GM19395 (cell line): ENCODE measurements around the gene GIMAP8.

Experiments used
- ATAC-seq: cut with Tn5 transposase; IDR thresholded peaks from one replicate; pipeline ENCODE4 v1.9.1; 2021; ENCODE audit warnings: mild to moderate bottlenecking, moderate library complexity; ENCODE audit not compliant: unreplicated experiment

GIMAP8 gene

GRCh38 chr7:150410680-150411346 lies 39.6 kb upstream of the GIMAP8 start:
- ATAC-seq: no peak

DNA sequence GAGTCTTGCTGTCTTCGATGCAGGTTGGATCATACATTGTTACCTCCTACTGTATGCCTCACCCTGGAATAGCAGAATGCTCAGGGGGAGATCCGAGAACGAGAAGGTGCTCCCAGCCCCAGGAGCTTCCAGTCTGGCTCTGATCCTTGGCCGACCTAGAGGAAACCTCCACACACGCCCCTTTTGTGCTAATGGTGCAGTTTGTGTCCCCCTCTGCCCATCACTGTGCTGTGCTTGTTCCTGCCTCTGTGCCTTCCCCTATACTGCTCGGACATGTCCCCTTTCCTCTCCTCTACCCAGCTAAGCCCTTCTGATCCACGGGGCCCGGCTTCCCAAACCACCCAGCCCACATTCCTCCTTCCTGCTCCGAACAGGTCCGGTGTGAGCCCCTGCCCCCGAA lies 38.8 kb upstream of the GIMAP8 start:
- no peak for ATAC-seq

DNA sequence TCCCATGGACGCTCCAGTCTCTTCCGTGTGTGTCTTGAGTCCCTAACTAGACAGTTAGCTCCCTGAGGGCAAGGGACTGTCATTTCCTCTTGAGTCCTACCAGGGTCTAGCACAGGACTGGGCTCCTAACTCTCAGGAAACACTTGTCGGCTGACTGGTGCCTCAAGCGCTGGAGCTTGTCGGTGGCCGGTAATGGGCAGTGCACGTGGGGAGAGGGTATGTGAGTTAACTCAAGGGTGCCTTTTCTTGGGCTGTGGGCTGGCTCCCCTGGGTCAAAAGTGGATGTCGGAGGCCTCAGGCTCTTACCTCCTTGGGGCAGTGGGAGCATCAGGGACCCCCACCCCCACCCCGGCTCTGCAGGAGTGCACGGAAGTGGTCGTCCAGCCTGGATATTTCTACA lies 38.4 kb upstream of the GIMAP8 start:
- no peak for ATAC-seq

DNA sequence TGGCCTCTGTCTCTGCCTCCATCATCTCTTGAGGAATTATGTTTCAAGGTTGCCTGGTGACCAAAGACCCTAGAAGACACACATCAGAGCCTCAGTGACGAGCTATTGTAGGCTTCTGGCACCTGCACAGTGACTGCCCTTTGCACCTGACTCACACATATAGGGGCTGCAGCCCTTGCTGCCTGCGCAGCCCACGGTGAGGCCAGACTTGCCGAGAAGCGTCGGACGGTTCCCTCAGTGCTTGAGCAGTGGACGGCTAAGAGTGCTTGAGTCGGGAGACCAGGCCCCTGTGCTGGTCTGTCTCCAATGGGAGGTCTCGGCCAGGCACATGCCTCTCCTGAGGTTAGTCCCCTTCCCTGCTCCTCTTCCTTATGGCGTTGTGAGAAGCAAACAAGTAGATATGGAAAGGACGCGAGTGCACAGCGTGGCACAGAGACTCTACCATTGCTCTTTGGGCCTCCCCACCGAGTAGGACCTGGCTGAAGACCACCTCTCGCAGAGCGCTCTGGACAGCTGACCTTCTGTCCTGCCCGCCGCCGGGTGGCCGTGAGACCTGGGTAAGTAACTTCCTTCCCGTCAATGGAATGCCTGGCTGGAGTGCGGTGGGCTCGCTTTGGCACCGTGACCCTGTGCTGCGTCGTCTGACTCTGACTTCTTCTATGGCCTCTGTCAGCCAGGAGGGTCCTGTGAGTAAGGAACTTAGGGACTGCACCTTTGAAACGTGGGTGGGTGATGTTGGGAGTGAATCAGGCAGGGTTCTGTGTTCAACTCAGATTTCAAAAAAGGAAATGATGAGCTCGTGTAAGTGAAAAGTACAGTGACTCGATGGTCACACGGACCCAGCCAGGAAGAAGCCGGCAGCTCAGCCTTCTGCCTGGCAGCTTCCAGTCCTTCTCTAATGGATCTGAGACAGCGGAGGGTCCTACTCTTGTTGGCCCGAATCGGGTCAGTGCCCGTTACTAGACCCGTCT lies 37.6 kb upstream of the GIMAP8 start:
- ATAC-seq: no peak

GRCh38 chr7:150413640-150414081 lies 36.8 kb upstream of the GIMAP8 start:
- ATAC-seq: no peak

GRCh38 chr7:150415161-150416153 lies 35.0 kb upstream of the GIMAP8 start:
- no peak for ATAC-seq

- no peak for ATAC-seq
Measured at GRCh38 chr7:150417239-150417638, 33.2 kb upstream of the GIMAP8 start.

- no peak for ATAC-seq
Measured at GRCh38 chr7:150417863-150418262, 32.6 kb upstream of the GIMAP8 start.

DNA sequence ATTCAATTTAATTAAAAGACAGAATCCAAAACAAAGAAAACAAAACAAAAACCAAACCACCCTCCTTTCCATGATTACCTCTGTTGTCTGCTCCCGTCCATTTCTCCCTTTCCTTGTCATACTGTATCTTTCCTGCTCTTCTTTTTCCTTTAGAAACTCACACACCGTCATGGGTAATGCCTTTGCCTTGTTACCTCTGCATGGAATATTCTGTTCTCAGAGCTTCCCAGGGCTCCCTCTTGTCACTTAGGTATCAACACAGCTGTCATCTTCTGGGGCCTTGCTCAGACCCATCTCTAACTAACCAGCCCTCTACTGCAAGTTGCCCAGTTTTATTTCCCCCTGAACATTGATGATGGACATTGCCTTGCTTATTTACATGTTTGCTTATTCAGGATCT lies 30.2 kb upstream of the GIMAP8 start:
- no peak for ATAC-seq

DNA sequence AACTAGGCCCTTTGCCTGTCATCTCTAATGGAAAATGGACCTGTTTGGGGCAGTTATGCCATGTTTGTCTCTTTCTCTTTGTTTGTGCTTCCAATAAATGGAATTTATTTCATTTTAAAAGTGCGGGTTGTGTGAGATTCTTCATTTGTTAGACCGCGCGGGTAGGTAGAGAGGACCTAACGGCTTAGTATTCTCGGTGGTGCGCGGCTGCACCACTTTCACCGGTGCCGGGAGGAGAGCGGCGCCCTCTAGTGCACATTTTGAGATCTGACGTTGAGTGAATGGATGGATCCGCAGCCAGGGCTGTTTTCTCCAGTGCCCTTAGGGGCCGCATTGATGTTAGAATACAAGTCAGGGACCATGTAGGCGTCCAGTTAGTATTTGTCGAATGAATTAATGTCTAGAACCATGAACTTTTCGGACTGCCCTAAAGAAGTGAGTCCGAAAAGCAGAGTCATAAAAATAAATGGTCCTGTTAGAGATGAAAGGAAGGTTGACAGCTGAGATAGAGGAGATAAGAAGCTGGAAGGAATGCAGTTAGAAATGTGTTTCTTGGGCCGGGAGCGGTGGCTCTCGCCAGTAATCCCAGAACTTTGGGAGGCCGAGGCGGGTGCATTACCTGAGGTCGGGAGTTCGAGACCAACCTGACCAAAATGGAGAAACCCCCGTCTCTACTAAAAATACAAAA lies 29.3 kb upstream of the GIMAP8 start:
- ATAC-seq: peak; percentile 99

DNA sequence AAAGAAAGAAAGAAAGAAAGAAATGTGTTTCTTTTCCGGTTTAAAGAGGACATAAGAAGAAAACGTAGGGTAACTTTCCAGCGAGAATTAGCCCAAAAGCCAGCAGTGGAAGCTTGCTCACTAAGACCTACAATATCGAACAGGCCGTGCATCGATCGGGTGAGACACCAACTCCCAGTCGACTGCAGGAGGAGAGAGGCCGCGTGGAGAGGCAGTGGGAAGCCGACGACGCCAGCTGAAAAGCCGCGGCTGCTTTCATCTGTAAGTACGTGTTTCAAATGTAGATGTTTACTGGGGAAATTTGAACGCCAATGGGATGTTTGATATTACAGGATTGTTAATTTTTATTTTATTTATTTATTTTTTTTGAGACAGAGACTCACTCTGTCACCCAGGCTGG lies 28.6 kb upstream of the GIMAP8 start:
- ATAC-seq: no peak

- ATAC-seq: no peak
Measured at GRCh38 chr7:150425670-150426069, 24.8 kb upstream of the GIMAP8 start.

- no peak for ATAC-seq
Measured at GRCh38 chr7:150428671-150429451, 21.6 kb upstream of the GIMAP8 start.

DNA sequence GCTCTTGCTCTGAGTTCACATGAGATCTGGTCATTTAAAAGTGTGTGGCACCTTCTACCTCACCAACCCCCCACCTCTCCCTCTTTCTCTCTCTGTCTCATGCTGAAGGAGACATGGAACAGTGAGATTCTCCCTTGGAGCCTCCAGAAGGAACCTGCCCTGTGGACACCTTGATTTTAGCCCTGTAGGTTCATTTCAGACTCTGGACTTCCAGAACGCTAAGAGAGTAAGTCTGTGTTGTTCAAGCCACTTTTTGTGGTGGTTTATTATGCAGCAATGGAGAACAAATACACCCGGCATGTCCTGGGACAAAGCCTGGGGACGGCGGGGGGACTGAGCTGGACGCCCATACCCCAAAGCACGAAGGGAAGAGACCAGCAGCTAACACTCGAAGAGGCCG lies 20.7 kb upstream of the GIMAP8 start:
- ATAC-seq: no peak

GRCh38 chr7:150430465-150431085 lies 19.9 kb upstream of the GIMAP8 start:
- no peak for ATAC-seq

- no peak for ATAC-seq
Measured at GRCh38 chr7:150431839-150432658, 18.4 kb upstream of the GIMAP8 start.

DNA sequence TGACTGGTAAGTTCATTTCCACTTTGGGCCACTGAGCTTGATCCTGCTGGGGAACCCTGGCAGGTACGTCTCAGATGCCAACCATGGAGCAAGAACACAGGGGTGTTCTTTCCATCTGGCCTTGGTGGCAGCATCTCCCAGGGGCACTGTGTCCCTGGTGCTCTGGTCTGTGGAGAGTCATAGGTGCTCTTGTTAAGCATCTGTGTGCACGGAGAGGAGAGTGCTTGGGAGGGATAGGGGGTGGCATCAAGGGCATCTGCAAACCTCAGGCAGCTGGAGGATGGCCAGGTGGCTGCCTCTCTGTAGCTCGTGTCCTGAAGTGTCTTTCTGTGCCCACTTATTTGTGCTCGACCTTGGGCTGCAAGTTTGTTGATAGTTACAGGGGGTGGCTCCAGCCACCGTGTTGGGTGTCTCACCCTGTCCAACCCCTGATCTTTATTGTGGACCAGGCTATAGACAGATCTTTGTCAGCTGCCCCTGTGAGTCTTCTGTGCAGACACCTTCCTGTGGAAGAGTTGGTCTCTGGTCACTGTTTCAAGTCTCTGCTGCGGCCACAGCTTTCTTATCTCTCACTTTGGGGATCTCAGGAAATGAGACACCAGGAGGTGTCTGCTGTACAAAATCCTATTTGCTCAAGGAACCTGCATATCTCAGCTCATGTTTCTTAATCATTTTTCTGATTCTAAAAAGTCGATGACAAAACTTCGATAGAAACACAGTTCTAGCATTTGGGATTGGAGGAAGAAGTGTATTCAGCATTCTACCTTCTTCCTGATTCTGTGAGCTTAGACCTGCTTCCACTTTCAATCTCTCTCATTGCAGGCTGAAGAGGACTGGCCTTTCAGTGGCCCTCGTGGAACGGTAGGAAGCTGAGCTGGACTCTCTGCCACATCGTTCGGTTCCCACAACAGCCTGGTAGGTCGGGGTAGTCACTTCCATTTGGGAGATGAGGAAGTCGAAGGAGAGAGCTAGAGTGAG lies 17.2 kb upstream of the GIMAP8 start:
- ATAC-seq: peak; percentile 42
